Suprapubic skin (tissue), 3 donors: ENCODE measurements around the gene TSSC4.

Experiments used
- POLR2A ChIP-seq, 2 donors: fragments of 450-650 bp; IDR thresholded peaks; one replicate each; pipeline ENCODE4 v1.6.1; 2017; ENCODE audit warnings: antibody characterized with exemption in 2 of 2, mild to moderate bottlenecking in 2 of 2, moderate library complexity in 2 of 2
- TF ChIP-seq, protein P1 (sequence below), 2 donors: fragments of 200-600 bp in 1 of 2; fragments of 450-650 bp in 1 of 2; sonication (generic) in 1 of 2; IDR thresholded peaks; one replicate each; pipeline ENCODE4 v1.5.1; 2016 to 2019; ENCODE audit warnings: antibody characterized with exemption in 2 of 2, mild to moderate bottlenecking in 1 of 2, moderate library complexity in 1 of 2

DNA sequence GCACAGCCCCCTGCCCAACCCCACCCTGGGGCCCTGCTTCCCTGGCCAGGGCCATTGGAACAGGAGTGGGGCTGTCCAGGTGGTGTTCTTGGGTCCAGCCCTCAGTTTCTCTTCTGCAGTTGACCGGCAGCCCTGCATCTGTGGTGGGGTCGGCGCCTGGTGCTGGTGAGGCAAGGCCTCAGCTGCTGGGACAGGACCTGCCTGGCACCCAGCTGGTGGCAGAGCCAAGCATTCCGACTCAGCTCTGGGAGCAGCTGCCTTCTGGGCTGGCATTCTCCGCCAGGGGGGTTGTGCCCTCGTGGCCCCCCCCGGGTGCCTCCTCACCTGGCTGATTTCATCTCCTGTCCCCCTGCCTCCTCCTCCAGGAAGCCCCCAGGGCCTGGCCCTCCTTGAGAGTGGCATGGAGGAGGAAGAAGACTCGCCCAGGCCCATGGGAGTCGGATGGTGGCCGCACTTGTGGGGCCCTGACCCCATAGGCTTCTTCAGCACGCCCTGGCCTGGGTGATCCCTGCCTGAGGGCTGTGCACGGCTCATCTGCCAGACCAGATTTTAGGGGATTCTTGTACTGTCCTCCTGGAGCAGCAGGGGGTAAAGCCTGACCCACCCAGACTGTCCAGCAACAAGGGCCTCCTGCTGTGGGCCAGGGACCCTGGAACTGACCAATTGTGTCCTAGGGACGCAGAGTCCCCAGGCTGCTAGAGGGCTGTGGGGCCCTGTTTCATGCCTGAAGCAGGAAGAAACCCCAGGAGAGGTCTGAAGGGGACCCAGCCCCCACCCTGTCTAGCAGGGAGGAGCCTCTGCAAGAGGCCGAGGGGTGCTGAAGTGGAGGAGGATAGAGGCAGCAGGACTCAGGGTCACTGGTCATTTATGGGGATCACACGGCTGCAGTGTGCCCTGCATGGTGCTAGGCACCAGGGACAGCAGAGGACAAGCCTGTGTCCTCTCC, 11.8 kb upstream of the TSSC4 start:
- TF ChIP-seq, protein P1, sequence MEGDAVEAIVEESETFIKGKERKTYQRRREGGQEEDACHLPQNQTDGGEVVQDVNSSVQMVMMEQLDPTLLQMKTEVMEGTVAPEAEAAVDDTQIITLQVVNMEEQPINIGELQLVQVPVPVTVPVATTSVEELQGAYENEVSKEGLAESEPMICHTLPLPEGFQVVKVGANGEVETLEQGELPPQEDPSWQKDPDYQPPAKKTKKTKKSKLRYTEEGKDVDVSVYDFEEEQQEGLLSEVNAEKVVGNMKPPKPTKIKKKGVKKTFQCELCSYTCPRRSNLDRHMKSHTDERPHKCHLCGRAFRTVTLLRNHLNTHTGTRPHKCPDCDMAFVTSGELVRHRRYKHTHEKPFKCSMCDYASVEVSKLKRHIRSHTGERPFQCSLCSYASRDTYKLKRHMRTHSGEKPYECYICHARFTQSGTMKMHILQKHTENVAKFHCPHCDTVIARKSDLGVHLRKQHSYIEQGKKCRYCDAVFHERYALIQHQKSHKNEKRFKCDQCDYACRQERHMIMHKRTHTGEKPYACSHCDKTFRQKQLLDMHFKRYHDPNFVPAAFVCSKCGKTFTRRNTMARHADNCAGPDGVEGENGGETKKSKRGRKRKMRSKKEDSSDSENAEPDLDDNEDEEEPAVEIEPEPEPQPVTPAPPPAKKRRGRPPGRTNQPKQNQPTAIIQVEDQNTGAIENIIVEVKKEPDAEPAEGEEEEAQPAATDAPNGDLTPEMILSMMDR (IDR thresholded peaks at IDR 0.05) = no peak
- TF ChIP-seq POLR2A (IDR thresholded peaks at IDR 0.05) = no peak
